Panc1 (cell line): ENCODE measurements around the gene KANK2. TPM values are rescaled to one million over a fixed set of nuclear protein-coding genes. Genes with fewer than 3 reads are reported as not detected.

ENCODE experiments used
- ATAC-seq: fragments of 200-7000 bp; cut with Tn5 transposase; 2 replicates; pipeline ENCODE4 v1.9.1; 2020; ENCODE audit warnings: mild to moderate bottlenecking, moderate library complexity
- BruUV-seq: library from RNA; stranded (reverse); fragments of 400-500 nt; replicated peaks from 2 replicates; lab custom pipeline; 2021; lab: Mats Ljungman, UMichigan
- CTCF ChIA-PET: fragments of 300-600 bp; sonication (Branson Sonifier 250); formaldehyde crosslinking; loops from one replicate; lab custom pipeline; 2022; ENCODE audit warnings: antibody characterized with exemption; lab: Charles Lee
- POLR2A ChIA-PET: fragments of 300-600 bp; sonication (Branson Sonifier 250); formaldehyde crosslinking; loops from one replicate; lab custom pipeline; 2022; ENCODE audit warnings: antibody characterized with exemption; lab: Charles Lee
- DNase-seq: peaks from one replicate; pipeline ENCODE4 v3.0.0-alpha.2; 2010; ENCODE audit warnings: low read depth, low spot score
- H3K27ac ChIP-seq: 2 replicates; pipeline ENCODE4 v1.5.1; 2011; ENCODE audit warnings: mild to moderate bottlenecking, low read length, inconsistent platforms
- H3K27me3 ChIP-seq: fragments of 200-500 bp; sonication (Bioruptor generic); 2 replicates; pipeline ENCODE4 v1.6.0; 2014; ENCODE audit warnings: low read length, inconsistent platforms; ENCODE audit not compliant: control insufficient read depth, insufficient read depth
- H3K36me3 ChIP-seq: fragments of 200-500 bp; sonication (Bioruptor generic); 2 replicates; pipeline ENCODE4 v1.5.1; 2014; ENCODE audit warnings: inconsistent platforms, mild to moderate bottlenecking, low read length, moderate library complexity; ENCODE audit not compliant: control insufficient read depth, insufficient read depth
- H3K4me1 ChIP-seq: 2 replicates; pipeline ENCODE4 v1.5.1; 2011; ENCODE audit warnings: inconsistent platforms, mild to moderate bottlenecking, low read length, moderate library complexity; ENCODE audit not compliant: control insufficient read depth, insufficient read depth
- H3K4me3 ChIP-seq, 2 experiments: 2 replicates each; pipeline ENCODE4 v1.5.1; 2011 to 2012; ENCODE audit warnings: low read depth in 2 of 2, low read length in 2 of 2, mild to moderate bottlenecking in 2 of 2, inconsistent platforms in 1 of 2, moderate library complexity in 1 of 2
- H3K9me3 ChIP-seq: fragments of 200-500 bp; sonication (Bioruptor generic); 2 replicates; pipeline ENCODE4 v1.5.1; 2014; ENCODE audit warnings: low read depth, mild to moderate bottlenecking, inconsistent platforms, low read length, moderate library complexity; ENCODE audit not compliant: control insufficient read depth, insufficient read depth
- POLR2AphosphoS5 ChIP-seq: IDR thresholded peaks from 2 replicates; pipeline ENCODE4 v1.6.1; 2012; ENCODE audit warnings: mild to moderate bottlenecking, low read depth, low read length, moderate library complexity
- SIN3A ChIP-seq: IDR thresholded peaks from 2 replicates; pipeline ENCODE4 v1.6.1; 2012; ENCODE audit warnings: low read depth, mild to moderate bottlenecking, low read length, moderate library complexity, borderline replicate concordance; ENCODE audit not compliant: insufficient read depth
- TCF7L2 ChIP-seq: IDR thresholded peaks from 2 replicates; pipeline ENCODE4 v1.6.1; 2011; ENCODE audit warnings: mild to moderate bottlenecking, low read depth, low read length, inconsistent platforms
- in situ Hi-C: cut with HindIII; loops from 2 replicates; pipeline ENCODE4 v1.10.0; 2016; ENCODE audit warnings: low sequenced_read_pairs, low pct_unique_long_range_greater_than_20kb
- intact Hi-C: fragments of 100-400 bp; cut with micrococcal nuclease; formaldehyde crosslinking; loops from one replicate; pipeline ENCODE4 v1.10.0; 2022; ENCODE audit not compliant: unreplicated experiment
- total RNA-seq: library from RNA; stranded (reverse); gene quantifications from one replicate; pipeline ENCODE4 v1.2.1, GENCODE V29; 2021; ENCODE audit not compliant: unreplicated experiment
- TF ChIP-seq, protein P1 (sequence below): fragments of 450-650 bp; IDR thresholded peaks from 2 replicates; pipeline ENCODE4 v1.5.1; 2017; ENCODE audit warnings: mild to moderate bottlenecking
- TF ChIP-seq, protein P2 (sequence below), 2 experiments: IDR thresholded peaks; 2 replicates each; pipeline ENCODE4 v1.6.1; 2011 to 2012; ENCODE audit warnings: low read depth in 2 of 2, control low read depth in 1 of 2, low read length in 1 of 2, mild to moderate bottlenecking in 1 of 2, moderate library complexity in 1 of 2; ENCODE audit not compliant: insufficient read depth in 1 of 2

Gene KANK2
- total RNA-seq, 1 experiment from 2014 or later = 121 TPM

DNA sequence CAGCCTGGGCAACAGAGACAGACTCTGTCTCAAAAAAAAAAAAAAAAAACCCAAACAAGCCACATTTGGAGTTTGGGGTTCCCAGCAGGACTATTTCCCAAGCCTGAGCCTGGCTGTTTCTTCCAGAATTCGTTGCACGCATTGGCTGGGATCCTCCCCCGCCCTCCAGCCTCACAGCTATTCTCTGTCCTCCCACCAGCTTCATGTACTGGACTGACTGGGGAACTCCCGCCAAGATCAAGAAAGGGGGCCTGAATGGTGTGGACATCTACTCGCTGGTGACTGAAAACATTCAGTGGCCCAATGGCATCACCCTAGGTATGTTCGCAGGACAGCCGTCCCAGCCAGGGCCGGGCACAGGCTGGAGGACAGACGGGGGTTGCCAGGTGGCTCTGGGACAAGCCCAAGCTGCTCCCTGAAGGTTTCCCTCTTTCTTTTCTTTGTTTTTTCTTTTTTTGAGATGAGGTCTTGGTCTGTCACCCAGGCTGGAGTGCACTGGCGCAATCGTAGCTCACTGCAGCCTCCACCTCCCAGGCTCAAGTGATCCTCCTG lies 81.4 kb downstream of the KANK2 start:
- Histone ChIP-seq H3K4me1 (no peaks in the 10 kb centered on the region; the same call in 1 of the 2 replicates), H3K27me3 (no peaks in the 10 kb centered on the region), H3K4me3 (no peak overlapping the region), H3K36me3 (peaks cover 8% of the 10 kb centered on the region), H3K27ac (no peak overlapping the region), H3K9me3 (no peaks in the 10 kb centered on the region)
- TF ChIP-seq POLR2AphosphoS5 (no peak), SIN3A (no peak), TCF7L2 (no peak)
- TF ChIP-seq, protein P1, sequence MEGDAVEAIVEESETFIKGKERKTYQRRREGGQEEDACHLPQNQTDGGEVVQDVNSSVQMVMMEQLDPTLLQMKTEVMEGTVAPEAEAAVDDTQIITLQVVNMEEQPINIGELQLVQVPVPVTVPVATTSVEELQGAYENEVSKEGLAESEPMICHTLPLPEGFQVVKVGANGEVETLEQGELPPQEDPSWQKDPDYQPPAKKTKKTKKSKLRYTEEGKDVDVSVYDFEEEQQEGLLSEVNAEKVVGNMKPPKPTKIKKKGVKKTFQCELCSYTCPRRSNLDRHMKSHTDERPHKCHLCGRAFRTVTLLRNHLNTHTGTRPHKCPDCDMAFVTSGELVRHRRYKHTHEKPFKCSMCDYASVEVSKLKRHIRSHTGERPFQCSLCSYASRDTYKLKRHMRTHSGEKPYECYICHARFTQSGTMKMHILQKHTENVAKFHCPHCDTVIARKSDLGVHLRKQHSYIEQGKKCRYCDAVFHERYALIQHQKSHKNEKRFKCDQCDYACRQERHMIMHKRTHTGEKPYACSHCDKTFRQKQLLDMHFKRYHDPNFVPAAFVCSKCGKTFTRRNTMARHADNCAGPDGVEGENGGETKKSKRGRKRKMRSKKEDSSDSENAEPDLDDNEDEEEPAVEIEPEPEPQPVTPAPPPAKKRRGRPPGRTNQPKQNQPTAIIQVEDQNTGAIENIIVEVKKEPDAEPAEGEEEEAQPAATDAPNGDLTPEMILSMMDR = no peak
- TF ChIP-seq, protein P2, sequence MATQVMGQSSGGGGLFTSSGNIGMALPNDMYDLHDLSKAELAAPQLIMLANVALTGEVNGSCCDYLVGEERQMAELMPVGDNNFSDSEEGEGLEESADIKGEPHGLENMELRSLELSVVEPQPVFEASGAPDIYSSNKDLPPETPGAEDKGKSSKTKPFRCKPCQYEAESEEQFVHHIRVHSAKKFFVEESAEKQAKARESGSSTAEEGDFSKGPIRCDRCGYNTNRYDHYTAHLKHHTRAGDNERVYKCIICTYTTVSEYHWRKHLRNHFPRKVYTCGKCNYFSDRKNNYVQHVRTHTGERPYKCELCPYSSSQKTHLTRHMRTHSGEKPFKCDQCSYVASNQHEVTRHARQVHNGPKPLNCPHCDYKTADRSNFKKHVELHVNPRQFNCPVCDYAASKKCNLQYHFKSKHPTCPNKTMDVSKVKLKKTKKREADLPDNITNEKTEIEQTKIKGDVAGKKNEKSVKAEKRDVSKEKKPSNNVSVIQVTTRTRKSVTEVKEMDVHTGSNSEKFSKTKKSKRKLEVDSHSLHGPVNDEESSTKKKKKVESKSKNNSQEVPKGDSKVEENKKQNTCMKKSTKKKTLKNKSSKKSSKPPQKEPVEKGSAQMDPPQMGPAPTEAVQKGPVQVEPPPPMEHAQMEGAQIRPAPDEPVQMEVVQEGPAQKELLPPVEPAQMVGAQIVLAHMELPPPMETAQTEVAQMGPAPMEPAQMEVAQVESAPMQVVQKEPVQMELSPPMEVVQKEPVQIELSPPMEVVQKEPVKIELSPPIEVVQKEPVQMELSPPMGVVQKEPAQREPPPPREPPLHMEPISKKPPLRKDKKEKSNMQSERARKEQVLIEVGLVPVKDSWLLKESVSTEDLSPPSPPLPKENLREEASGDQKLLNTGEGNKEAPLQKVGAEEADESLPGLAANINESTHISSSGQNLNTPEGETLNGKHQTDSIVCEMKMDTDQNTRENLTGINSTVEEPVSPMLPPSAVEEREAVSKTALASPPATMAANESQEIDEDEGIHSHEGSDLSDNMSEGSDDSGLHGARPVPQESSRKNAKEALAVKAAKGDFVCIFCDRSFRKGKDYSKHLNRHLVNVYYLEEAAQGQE (IDR thresholded peaks at IDR 0.05; ENCODE audit: insufficient read depth in 1 of 2, low read depth in 2 of 2, low read length in 1 of 2) = no peak
- intact Hi-C loops = no loop called here
- ATAC-seq = no peak
- ChIA-PET CTCF (interaction anchor here (0.7 kb wide), 1 partner anchor 10 kb away, joined by 6 read pairs; no protein-coding TSS in a partner anchor), POLR2A (no interaction called here)
- no TSS peak for BruUV-seq
- in situ Hi-C loops = no loop called here
- no peak for DNase-seq

GRCh38 chr19:11115042-11115441 lies 82.3 kb downstream of the KANK2 start:
- no peak overlapping the region for H3K27ac ChIP-seq
- no peaks in the 10 kb centered on the region for H3K9me3 ChIP-seq
- no peak for DNase-seq
- TF ChIP-seq, protein P1 = no peak
- no peak for TF ChIP-seq POLR2AphosphoS5
- TF ChIP-seq TCF7L2 = no peak
- TF ChIP-seq, protein P2 (IDR thresholded peaks at IDR 0.05; ENCODE audit: insufficient read depth in 1 of 2, low read depth in 2 of 2, low read length in 1 of 2) = no peak
- H3K4me1 ChIP-seq = no peaks in the 10 kb centered on the region; the same call in 1 of the 2 replicates
- BruUV-seq = no TSS peak
- CTCF ChIA-PET = interaction anchor here (0.7 kb wide), 1 partner anchor 11 kb away, joined by 6 read pairs; no protein-coding TSS in a partner anchor
- intact Hi-C loops = no loop called here
- H3K4me3 ChIP-seq = no peak overlapping the region
- no peak for ATAC-seq
- peaks cover 10% of the 10 kb centered on the region for H3K36me3 ChIP-seq
- in situ Hi-C loops = no loop called here
- no peaks in the 10 kb centered on the region for H3K27me3 ChIP-seq
- POLR2A ChIA-PET = no interaction called here
